Ishikawa (cell line): ENCODE measurements around the gene MAMLD1.

Experiments
- EGR1 ChIP-seq: IDR thresholded peaks from 2 replicates; pipeline ENCODE4 v1.6.1; 2012
- FOXM1 ChIP-seq: IDR thresholded peaks from 2 replicates; pipeline ENCODE4 v1.6.1; 2012; ENCODE audit warnings: low read depth, borderline replicate concordance
- RAD21 ChIP-seq: IDR thresholded peaks from 2 replicates; pipeline ENCODE4 v1.6.1; 2012; ENCODE audit warnings: low read depth
- TAF1 ChIP-seq: IDR thresholded peaks from 2 replicates; pipeline ENCODE4 v1.6.1; 2012; ENCODE audit warnings: low read depth, mild to moderate bottlenecking
- TF ChIP-seq, protein P1 (sequence below): IDR thresholded peaks from 2 replicates; pipeline ENCODE4 v1.6.1; 2012
- TF ChIP-seq, protein P2 (sequence below): IDR thresholded peaks from 2 replicates; pipeline ENCODE4 v1.6.1; 2012; ENCODE audit warnings: low read depth, mild to moderate bottlenecking

DNA sequence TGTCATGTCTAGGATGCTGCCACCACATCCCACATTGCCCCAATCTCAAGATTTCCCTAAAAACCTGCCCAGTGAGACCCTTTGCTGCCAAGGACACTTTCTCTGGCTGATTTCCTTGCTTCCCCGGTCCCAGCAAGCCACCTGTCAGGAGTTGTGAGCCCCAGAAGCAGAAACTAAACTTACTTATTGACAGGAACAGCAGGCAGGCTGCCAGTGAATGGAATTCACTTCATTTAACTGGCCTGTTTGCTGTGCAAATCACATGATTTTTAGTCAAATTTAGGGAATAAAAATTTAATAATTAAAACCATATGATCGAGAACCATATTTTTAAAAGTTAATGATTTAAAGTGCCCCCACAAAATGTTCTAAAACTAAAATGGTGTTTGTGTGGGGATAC is 48.5 kb downstream of the MAMLD1 start:
- TF ChIP-seq, protein P1, sequence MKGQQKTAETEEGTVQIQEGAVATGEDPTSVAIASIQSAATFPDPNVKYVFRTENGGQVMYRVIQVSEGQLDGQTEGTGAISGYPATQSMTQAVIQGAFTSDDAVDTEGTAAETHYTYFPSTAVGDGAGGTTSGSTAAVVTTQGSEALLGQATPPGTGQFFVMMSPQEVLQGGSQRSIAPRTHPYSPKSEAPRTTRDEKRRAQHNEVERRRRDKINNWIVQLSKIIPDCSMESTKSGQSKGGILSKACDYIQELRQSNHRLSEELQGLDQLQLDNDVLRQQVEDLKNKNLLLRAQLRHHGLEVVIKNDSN: no peak
- TF ChIP-seq RAD21: no peak
- TF ChIP-seq, protein P2, sequence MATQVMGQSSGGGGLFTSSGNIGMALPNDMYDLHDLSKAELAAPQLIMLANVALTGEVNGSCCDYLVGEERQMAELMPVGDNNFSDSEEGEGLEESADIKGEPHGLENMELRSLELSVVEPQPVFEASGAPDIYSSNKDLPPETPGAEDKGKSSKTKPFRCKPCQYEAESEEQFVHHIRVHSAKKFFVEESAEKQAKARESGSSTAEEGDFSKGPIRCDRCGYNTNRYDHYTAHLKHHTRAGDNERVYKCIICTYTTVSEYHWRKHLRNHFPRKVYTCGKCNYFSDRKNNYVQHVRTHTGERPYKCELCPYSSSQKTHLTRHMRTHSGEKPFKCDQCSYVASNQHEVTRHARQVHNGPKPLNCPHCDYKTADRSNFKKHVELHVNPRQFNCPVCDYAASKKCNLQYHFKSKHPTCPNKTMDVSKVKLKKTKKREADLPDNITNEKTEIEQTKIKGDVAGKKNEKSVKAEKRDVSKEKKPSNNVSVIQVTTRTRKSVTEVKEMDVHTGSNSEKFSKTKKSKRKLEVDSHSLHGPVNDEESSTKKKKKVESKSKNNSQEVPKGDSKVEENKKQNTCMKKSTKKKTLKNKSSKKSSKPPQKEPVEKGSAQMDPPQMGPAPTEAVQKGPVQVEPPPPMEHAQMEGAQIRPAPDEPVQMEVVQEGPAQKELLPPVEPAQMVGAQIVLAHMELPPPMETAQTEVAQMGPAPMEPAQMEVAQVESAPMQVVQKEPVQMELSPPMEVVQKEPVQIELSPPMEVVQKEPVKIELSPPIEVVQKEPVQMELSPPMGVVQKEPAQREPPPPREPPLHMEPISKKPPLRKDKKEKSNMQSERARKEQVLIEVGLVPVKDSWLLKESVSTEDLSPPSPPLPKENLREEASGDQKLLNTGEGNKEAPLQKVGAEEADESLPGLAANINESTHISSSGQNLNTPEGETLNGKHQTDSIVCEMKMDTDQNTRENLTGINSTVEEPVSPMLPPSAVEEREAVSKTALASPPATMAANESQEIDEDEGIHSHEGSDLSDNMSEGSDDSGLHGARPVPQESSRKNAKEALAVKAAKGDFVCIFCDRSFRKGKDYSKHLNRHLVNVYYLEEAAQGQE: no peak
- no peak for TF ChIP-seq FOXM1
- no peak for TF ChIP-seq EGR1
- no peak for TF ChIP-seq TAF1
